Nephron (organoid): ENCODE results near the gene C7orf33.
"Not testable (repeated sequence)": the region's sequence is repeated elsewhere in the genome, so short reads cannot be mapped to it uniquely, and the experiment has no call there.

Experiments
- H3K27ac Mint-ChIP-seq, 3 experiments: 2 replicates each; pipeline ENCODE4 v1.8.0; 2020; ENCODE audit warnings: mixed read lengths in 3 of 3, mild to moderate bottlenecking in 2 of 3, moderate library complexity in 1 of 3
- H3K27me3 Mint-ChIP-seq: 2 replicates; pipeline ENCODE4 v1.8.0; 2021; ENCODE audit warnings: low read depth, mild to moderate bottlenecking, moderate library complexity, mixed read lengths
- H3K36me3 Mint-ChIP-seq: 2 replicates; pipeline ENCODE4 v1.8.0; 2020; ENCODE audit warnings: low read depth, mixed read lengths
- H3K4me1 Mint-ChIP-seq: 2 replicates; pipeline ENCODE4 v1.8.0; 2020; ENCODE audit warnings: mixed read lengths
- H3K4me3 Mint-ChIP-seq, 3 experiments: 2 replicates each; pipeline ENCODE4 v1.8.0; 2020; ENCODE audit warnings: mild to moderate bottlenecking in 3 of 3, mixed read lengths in 3 of 3, moderate library complexity in 2 of 3
- H3K9me3 Mint-ChIP-seq: 2 replicates; pipeline ENCODE4 v1.8.0; 2020; ENCODE audit warnings: mixed read lengths
- TF ChIP-seq, protein P1 (sequence below), 3 experiments: fragments of 200-600 bp; sonication (generic); IDR thresholded peaks; one replicate each; pipeline ENCODE4 v1.5.0; 2021; ENCODE audit warnings: antibody characterized with exemption in 3 of 3; ENCODE audit not compliant: unreplicated experiment in 3 of 3

Gene C7orf33

DNA sequence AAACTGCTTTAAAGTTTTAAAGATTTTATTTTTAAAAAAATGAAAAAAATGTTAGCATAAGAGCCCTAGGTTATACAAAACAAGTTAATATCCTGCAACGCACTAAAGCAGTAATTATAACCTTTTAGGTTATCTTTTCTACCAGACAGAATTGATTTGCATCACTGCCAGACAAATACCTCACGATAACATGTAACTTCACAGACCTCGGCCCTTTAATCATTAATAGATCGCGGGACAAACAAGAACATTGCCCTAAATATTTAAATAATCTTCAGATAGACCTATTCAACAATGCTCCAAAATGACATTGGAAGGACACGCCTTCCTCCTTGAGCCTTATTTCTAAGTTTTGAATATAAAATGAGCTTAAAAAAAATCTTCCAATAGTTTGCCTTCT, 23.8 kb upstream of the C7orf33 start:
- Mint-ChIP-seq H3K9me3 (no peaks in the 10 kb centered on the region), H3K4me1 (no peaks in the 10 kb centered on the region), H3K36me3 (no peaks in the 10 kb centered on the region), H3K4me3 (no peak overlapping the region), H3K27ac (peak overlapping the region in 2 of 3 experiments; percentile 13 to 55), H3K27me3 (no peaks in the 10 kb centered on the region)
- TF ChIP-seq, protein P1, sequence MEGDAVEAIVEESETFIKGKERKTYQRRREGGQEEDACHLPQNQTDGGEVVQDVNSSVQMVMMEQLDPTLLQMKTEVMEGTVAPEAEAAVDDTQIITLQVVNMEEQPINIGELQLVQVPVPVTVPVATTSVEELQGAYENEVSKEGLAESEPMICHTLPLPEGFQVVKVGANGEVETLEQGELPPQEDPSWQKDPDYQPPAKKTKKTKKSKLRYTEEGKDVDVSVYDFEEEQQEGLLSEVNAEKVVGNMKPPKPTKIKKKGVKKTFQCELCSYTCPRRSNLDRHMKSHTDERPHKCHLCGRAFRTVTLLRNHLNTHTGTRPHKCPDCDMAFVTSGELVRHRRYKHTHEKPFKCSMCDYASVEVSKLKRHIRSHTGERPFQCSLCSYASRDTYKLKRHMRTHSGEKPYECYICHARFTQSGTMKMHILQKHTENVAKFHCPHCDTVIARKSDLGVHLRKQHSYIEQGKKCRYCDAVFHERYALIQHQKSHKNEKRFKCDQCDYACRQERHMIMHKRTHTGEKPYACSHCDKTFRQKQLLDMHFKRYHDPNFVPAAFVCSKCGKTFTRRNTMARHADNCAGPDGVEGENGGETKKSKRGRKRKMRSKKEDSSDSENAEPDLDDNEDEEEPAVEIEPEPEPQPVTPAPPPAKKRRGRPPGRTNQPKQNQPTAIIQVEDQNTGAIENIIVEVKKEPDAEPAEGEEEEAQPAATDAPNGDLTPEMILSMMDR (IDR thresholded peaks at IDR 0.05; ENCODE audit: unreplicated experiment in 3 of 3), result no peak

DNA sequence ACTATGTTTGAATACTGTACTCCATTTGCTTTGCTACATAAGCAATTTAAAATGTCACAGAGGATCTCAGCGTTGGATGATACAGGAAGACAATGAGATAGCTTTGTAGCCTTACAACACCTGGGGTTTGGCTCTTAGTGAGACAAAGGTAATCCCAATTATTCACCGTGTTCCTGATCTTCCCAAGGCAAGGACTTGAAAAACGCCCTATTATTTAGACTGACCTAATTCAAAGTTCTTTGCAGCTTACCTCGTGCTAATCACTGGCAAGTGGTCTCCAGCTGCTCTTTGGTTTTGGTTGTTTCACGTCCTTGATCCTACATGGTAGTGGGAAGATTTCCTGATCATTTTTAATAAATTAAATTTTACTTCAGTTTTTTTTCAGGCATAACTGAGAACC, 23.0 kb upstream of the C7orf33 start:
- no peak overlapping the region for H3K4me3 Mint-ChIP-seq
- no peaks in the 10 kb centered on the region for H3K36me3 Mint-ChIP-seq
- H3K27me3 Mint-ChIP-seq, result no peaks in the 10 kb centered on the region
- H3K9me3 Mint-ChIP-seq, result no peaks in the 10 kb centered on the region
- TF ChIP-seq, protein P1 (IDR thresholded peaks at IDR 0.05; ENCODE audit: unreplicated experiment in 3 of 3), result no peak
- H3K4me1 Mint-ChIP-seq, result no peaks in the 10 kb centered on the region
- H3K27ac Mint-ChIP-seq, result no peak overlapping the region

DNA sequence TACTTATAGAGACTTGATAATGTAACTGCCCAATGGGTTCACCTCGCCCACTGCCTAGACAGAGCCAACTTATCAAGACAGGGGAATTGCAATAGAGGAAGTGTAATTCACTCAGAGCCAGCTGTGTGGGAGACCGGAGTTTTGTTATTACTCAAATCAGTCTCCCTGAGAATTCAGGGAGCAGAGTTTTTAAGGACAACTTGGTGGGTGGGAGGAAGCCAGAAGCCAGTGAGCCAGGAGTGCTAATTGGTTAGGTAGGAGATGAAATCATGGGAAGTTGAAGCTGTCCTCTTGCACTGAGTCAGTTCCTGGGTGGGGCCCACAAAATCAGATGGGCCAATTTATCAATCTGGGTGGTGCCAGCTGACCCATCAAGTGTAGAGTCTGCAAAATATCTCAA, 20.1 kb upstream of the C7orf33 start:
- Mint-ChIP-seq H3K4me3 (no peak overlapping the region), H3K36me3 (no peaks in the 10 kb centered on the region), H3K4me1 (no peaks in the 10 kb centered on the region), H3K27ac (no peak overlapping the region), H3K27me3 (peaks cover 3% of the 10 kb centered on the region), H3K9me3 (no peaks in the 10 kb centered on the region)
- TF ChIP-seq, protein P1 (IDR thresholded peaks at IDR 0.05; ENCODE audit: unreplicated experiment in 3 of 3), result no peak

DNA sequence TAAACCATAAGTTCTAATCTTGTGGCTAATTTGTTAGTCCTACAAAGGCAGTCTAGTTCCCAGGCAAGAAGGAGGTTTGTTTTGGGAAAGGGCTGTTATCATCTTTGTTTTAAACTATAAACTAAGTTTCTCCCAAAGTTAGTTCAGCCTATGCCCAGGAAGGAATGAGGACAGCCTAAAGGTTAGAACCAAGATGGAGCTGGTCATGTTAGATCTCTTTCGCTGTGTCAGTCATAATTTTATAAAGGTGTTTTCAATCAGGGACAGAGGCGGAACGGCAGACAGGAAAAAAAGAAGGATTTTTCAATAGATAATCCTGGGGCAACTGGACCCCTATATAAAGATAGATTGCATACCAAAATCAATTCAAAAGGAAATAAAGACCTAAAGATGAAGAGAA, 19.6 kb upstream of the C7orf33 start:
- H3K36me3 Mint-ChIP-seq, H3K27me3 Mint-ChIP-seq, H3K4me1 Mint-ChIP-seq, H3K9me3 Mint-ChIP-seq, H3K27ac Mint-ChIP-seq, H3K4me3 Mint-ChIP-seq: not testable (repeated sequence)

DNA sequence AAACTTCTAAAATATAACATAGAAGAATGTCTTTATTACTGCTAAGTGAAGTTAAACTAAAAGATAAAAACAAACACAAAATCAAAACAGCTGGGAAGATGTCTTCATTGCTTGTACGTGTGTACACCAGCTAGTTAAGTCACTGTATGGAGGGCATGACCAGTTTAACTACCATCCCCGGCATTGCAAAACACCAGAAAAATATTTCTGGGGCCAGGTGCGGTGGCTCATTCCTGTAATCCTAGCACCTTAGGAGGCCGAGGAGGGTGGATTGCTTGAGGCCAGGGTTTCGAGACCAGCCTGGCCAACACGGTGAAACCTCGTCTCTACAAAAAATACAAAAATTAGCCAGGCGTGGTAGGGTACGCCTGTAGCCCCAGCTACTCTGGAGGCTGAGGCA, 19.2 kb upstream of the C7orf33 start:
- TF ChIP-seq, protein P1 (IDR thresholded peaks at IDR 0.05; ENCODE audit: unreplicated experiment in 3 of 3), result no peak
- no peak overlapping the region for H3K27ac Mint-ChIP-seq
- no peaks in the 10 kb centered on the region for H3K36me3 Mint-ChIP-seq
- H3K4me1 Mint-ChIP-seq, result no peaks in the 10 kb centered on the region
- peaks cover 3% of the 10 kb centered on the region for H3K27me3 Mint-ChIP-seq
- no peaks in the 10 kb centered on the region for H3K9me3 Mint-ChIP-seq
- H3K4me3 Mint-ChIP-seq, result no peak overlapping the region

DNA sequence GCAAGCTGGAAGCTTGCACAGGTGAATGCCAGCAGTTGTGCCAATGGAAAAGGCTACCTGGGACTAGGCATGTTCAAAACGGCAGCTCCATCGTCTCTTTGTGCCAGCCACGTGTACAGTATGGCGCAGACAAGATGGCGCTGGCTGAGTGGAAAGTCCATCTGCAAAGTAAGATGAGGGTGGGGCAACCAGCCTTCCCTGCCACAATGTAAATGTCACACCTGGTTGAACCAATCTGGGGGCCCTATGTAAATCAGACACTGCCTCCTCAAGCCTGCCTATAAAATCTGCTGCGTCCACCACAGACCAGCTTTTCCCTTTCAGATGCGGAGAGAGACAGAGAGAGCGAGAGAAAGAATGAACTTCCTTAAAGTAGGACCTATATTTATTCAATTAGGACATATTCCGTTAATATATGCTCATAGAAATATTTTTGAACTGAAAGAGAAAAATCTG, 18.5 kb upstream of the C7orf33 start:
- Mint-ChIP-seq H3K9me3 (no peaks in the 10 kb centered on the region), H3K4me3 (no peak overlapping the region), H3K27me3 (peaks cover 3% of the 10 kb centered on the region), H3K27ac (no peak overlapping the region), H3K36me3 (no peaks in the 10 kb centered on the region), H3K4me1 (no peaks in the 10 kb centered on the region)
- TF ChIP-seq, protein P1 (IDR thresholded peaks at IDR 0.05; ENCODE audit: unreplicated experiment in 3 of 3), result no peak

DNA sequence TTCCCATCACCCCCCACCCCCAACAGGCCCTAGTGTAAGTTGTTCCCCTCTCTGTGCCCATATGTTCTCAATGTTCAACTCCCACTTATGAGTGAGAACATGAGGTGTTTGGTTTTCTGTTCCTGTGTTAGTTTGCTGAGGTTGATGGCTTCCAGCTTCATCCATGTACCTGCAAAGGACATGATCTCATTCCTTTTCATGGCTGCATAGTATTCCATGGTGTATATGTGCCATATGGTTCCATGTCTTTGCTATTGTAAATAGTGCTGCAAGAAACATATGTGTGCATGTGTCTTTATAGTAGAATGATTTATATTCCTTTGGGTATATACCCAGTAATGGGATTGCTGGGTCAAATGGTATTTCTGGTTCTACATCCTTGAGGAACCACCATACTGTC, 17.0 kb upstream of the C7orf33 start:
- H3K4me1 Mint-ChIP-seq, H3K36me3 Mint-ChIP-seq, H3K27me3 Mint-ChIP-seq, H3K4me3 Mint-ChIP-seq, H3K9me3 Mint-ChIP-seq, H3K27ac Mint-ChIP-seq: not testable (repeated sequence)
